ENCODE results near the gene MAPK1IP1L.

Gene MAPK1IP1L

GRCh38 chr14:55045087-55045486 is 6.4 kb upstream of the MAPK1IP1L start:
- Histone ChIP-seq H3F3A (ENCODE audit: control insufficient read depth, insufficient read depth) (peaks cover 40% of the 10 kb centered on the region), H3K9me3 (ENCODE audit: control insufficient read depth, insufficient read depth, low read length) (no peaks in the 10 kb centered on the region), H3K27me3 (ENCODE audit: control insufficient read depth, low read length) (no peaks in the 10 kb centered on the region), H3K4me2 (ENCODE audit: low read length) (no peak overlapping the region), H3K36me3 (ENCODE audit: control insufficient read depth, low read length) (peaks cover 33% of the 10 kb centered on the region), H3K9me2 (replicated peaks; ENCODE audit: control insufficient read depth, low read length) (no peaks in the 10 kb centered on the region), H3K27ac (ENCODE audit: low read depth, low read length) (no peak overlapping the region), H3K79me2 (ENCODE audit: control insufficient read depth, low read length) (peaks cover 13% of the 10 kb centered on the region), H4K20me1 (ENCODE audit: control insufficient read depth, insufficient read depth, low read depth, low read length) (no peaks in the 10 kb centered on the region), H3K4me3 (ENCODE audit: low read length) (no peak overlapping the region), H3K4me1 (ENCODE audit: control insufficient read depth, low read length) (no peaks in the 10 kb centered on the region)
- TF ChIP-seq CTCF (IDR thresholded peaks at IDR 0.05; ENCODE audit: low read depth, low read length, poor library complexity, severe bottlenecking) (no peak), EZH2phosphoT487 (IDR thresholded peaks at IDR 0.05; ENCODE audit: borderline replicate concordance, low read length) (no peak)

GRCh38 chr14:55047301-55048053 is 4.0 kb upstream of the MAPK1IP1L start:
- Histone ChIP-seq H3F3A (ENCODE audit: control insufficient read depth, insufficient read depth) (peaks cover 40% of the 10 kb centered on the region), H3K27me3 (ENCODE audit: control insufficient read depth, low read length) (no peaks in the 10 kb centered on the region), H3K4me3 (ENCODE audit: low read length) (no peak overlapping the region), H3K4me2 (ENCODE audit: low read length) (no peak overlapping the region), H3K4me1 (ENCODE audit: control insufficient read depth, low read length) (peaks cover 7% of the 10 kb centered on the region), H3K9me2 (replicated peaks; ENCODE audit: control insufficient read depth, low read length) (no peaks in the 10 kb centered on the region), H4K20me1 (ENCODE audit: control insufficient read depth, insufficient read depth, low read depth, low read length) (peaks cover 4% of the 10 kb centered on the region; the same call in 1 of the 2 replicates), H3K9me3 (ENCODE audit: control insufficient read depth, insufficient read depth, low read length) (no peaks in the 10 kb centered on the region), H3K36me3 (ENCODE audit: control insufficient read depth, low read length) (peaks cover 35% of the 10 kb centered on the region), H3K27ac (ENCODE audit: low read depth, low read length) (no peak overlapping the region), H3K79me2 (ENCODE audit: control insufficient read depth, low read length) (peaks cover 10% of the 10 kb centered on the region)
- TF ChIP-seq CTCF (IDR thresholded peaks at IDR 0.05; ENCODE audit: low read depth, low read length, poor library complexity, severe bottlenecking) (no peak), EZH2phosphoT487 (IDR thresholded peaks at IDR 0.05; ENCODE audit: borderline replicate concordance, low read length) (no peak)

- TF ChIP-seq CTCF (IDR thresholded peaks at IDR 0.05; ENCODE audit: low read depth, low read length, poor library complexity, severe bottlenecking) = no peak
- TF ChIP-seq EZH2phosphoT487 (IDR thresholded peaks at IDR 0.05; ENCODE audit: borderline replicate concordance, low read length) = no peak
- Histone ChIP-seq H3K4me2 (ENCODE audit: low read length) (no peak overlapping the region), H3K9me3 (ENCODE audit: control insufficient read depth, insufficient read depth, low read length) (no peaks in the 10 kb centered on the region), H3K9me2 (replicated peaks; ENCODE audit: control insufficient read depth, low read length) (no peaks in the 10 kb centered on the region), H3K27ac (ENCODE audit: low read depth, low read length) (no peak overlapping the region), H3K4me3 (ENCODE audit: low read length) (no peak overlapping the region), H3K27me3 (ENCODE audit: control insufficient read depth, low read length) (no peaks in the 10 kb centered on the region), H3F3A (ENCODE audit: control insufficient read depth, insufficient read depth) (peaks cover 40% of the 10 kb centered on the region), H3K79me2 (ENCODE audit: control insufficient read depth, low read length) (peaks cover 25% of the 10 kb centered on the region), H4K20me1 (ENCODE audit: control insufficient read depth, insufficient read depth, low read depth, low read length) (peaks cover 18% of the 10 kb centered on the region), H3K36me3 (ENCODE audit: control insufficient read depth, low read length) (peaks cover 35% of the 10 kb centered on the region), H3K4me1 (ENCODE audit: control insufficient read depth, low read length) (peaks cover 21% of the 10 kb centered on the region)
These were observed 2.5 kb upstream of the MAPK1IP1L start for GRCh38 chr14:55048900-55049436.
